IMR-90 (cell line): ENCODE data around the gene GLP2R. TPM values are rescaled to one million over a fixed set of nuclear protein-coding genes. Genes with fewer than 3 reads are reported as not detected.

ENCODE experiments used
- ATAC-seq: fragments of 200-7000 bp; cut with Tn5 transposase; 2 replicates; pipeline ENCODE4 v1.9.1; 2020; ENCODE audit warnings: low read depth, mild to moderate bottlenecking, moderate library complexity
- BruUV-seq: library from RNA; stranded (reverse); fragments of 400-500 nt; replicated peaks from 2 replicates; lab custom pipeline; 2021; lab: Mats Ljungman, UMichigan
- CTCF ChIA-PET: fragments of 300-600 bp; formaldehyde crosslinking; extraction: SDS; loops from one replicate; lab custom pipeline; 2021; ENCODE audit warnings: antibody characterized with exemption; lab: Yijun Ruan, JAX
- POLR2A ChIA-PET: fragments of 300-600 bp; sonication (Branson Sonifier 250); formaldehyde crosslinking; loops from one replicate; lab custom pipeline; 2022; ENCODE audit warnings: antibody characterized with exemption; ENCODE audit not compliant: unreplicated experiment; lab: Charles Lee
- DNase-seq: peaks from one replicate; pipeline ENCODE4 v3.0.0; 2013
- H2AFZ ChIP-seq: replicated peaks from 2 replicates; pipeline ENCODE3; 2013; ENCODE audit warnings: low read length, mild to moderate bottlenecking; ENCODE audit not compliant: poor library complexity
- H2AK5ac ChIP-seq: 2 replicates; pipeline ENCODE4 v1.6.1; 2013; ENCODE audit warnings: low read depth, low read length, inconsistent platforms
- H2AK9ac ChIP-seq: replicated peaks from 2 replicates; pipeline ENCODE3; 2013; ENCODE audit warnings: mild to moderate bottlenecking, low read depth, low read length, moderate library complexity; ENCODE audit not compliant: poor library complexity
- H2BK120ac ChIP-seq: 2 replicates; pipeline ENCODE4 v1.6.1; 2013; ENCODE audit warnings: low read depth, low read length, inconsistent platforms
- H2BK15ac ChIP-seq: 3 replicates; pipeline ENCODE4 v1.6.1; 2013; ENCODE audit warnings: low read depth, low read length, inconsistent platforms
- H2BK20ac ChIP-seq: 2 replicates; pipeline ENCODE4 v1.6.1; 2013; ENCODE audit warnings: low read depth, mild to moderate bottlenecking, inconsistent platforms, low read length, moderate library complexity
- H2BK5ac ChIP-seq: 2 replicates; pipeline ENCODE4 v1.6.1; 2013; ENCODE audit warnings: mild to moderate bottlenecking, low read depth, low read length, inconsistent platforms; ENCODE audit not compliant: poor library complexity, severe bottlenecking
- H3K14ac ChIP-seq: replicated peaks from 2 replicates; pipeline ENCODE4 v1.6.1; 2013; ENCODE audit warnings: low read depth, low read length, inconsistent platforms
- H3K18ac ChIP-seq: 2 replicates; pipeline ENCODE4 v1.6.1; 2013; ENCODE audit warnings: low read depth, low read length, control low read depth
- H3K23ac ChIP-seq: 2 replicates; pipeline ENCODE4 v1.6.1; 2013; ENCODE audit warnings: low read depth, low read length, inconsistent platforms
- H3K27ac ChIP-seq: 2 replicates; pipeline ENCODE4 v1.5.1; 2013; ENCODE audit warnings: mild to moderate bottlenecking, control low read depth, low read length; ENCODE audit not compliant: insufficient read depth
- H3K27me3 ChIP-seq: 2 replicates; pipeline ENCODE4 v1.6.1; 2013; ENCODE audit warnings: low read length; ENCODE audit not compliant: control insufficient read depth, insufficient read depth
- H3K36me3 ChIP-seq: 2 replicates; pipeline ENCODE4 v1.6.1; 2013; ENCODE audit warnings: low read length, mixed read lengths; ENCODE audit not compliant: control insufficient read depth, insufficient read depth
- H3K4ac ChIP-seq: 2 replicates; pipeline ENCODE4 v1.6.1; 2013; ENCODE audit warnings: low read depth, low read length, inconsistent platforms
- H3K4me1 ChIP-seq: 2 replicates; pipeline ENCODE4 v1.6.1; 2013; ENCODE audit warnings: low read length, mixed read lengths; ENCODE audit not compliant: control insufficient read depth, insufficient read depth
- H3K4me2 ChIP-seq: 2 replicates; pipeline ENCODE4 v1.6.1; 2013; ENCODE audit warnings: low read depth, mild to moderate bottlenecking, control low read depth, low read length, moderate library complexity
- H3K4me3 ChIP-seq: 2 replicates; pipeline ENCODE4 v1.5.1; 2013; ENCODE audit warnings: low read depth, mild to moderate bottlenecking, control low read depth, low read length, moderate library complexity; ENCODE audit not compliant: insufficient read depth
- H3K56ac ChIP-seq: 2 replicates; pipeline ENCODE4 v1.6.1; 2013; ENCODE audit warnings: low read length, inconsistent platforms; ENCODE audit not compliant: insufficient read depth; ENCODE audit errors: extremely low read depth
- H3K79me1 ChIP-seq, 2 experiments: 2 replicates each; pipeline ENCODE4 v1.6.1; 2013; ENCODE audit warnings: low read length in 2 of 2, inconsistent platforms in 1 of 2, low read depth in 1 of 2
- H3K9ac ChIP-seq: 2 replicates; pipeline ENCODE4 v1.6.1; 2013; ENCODE audit warnings: low read depth, low read length, control low read depth
- H3K9me1 ChIP-seq: 2 replicates; pipeline ENCODE4 v1.6.1; 2013; ENCODE audit warnings: low read length, inconsistent platforms; ENCODE audit not compliant: insufficient read depth
- H3K9me3 ChIP-seq: 2 replicates; pipeline ENCODE4 v1.6.1; 2013; ENCODE audit warnings: low read length; ENCODE audit not compliant: control insufficient read depth, insufficient read depth
- H4K20me1 ChIP-seq: 2 replicates; pipeline ENCODE4 v1.6.1; 2013; ENCODE audit warnings: low read length, inconsistent platforms; ENCODE audit not compliant: insufficient read depth
- H4K5ac ChIP-seq: 2 replicates; pipeline ENCODE4 v1.6.1; 2013; ENCODE audit warnings: mild to moderate bottlenecking, low read depth, low read length, control low read depth
- H4K8ac ChIP-seq, 2 experiments: 2 replicates each; pipeline ENCODE4 v1.6.1; 2013; ENCODE audit warnings: low read depth in 2 of 2, low read length in 2 of 2, control low read depth in 1 of 2, inconsistent platforms in 1 of 2
- H4K91ac ChIP-seq: 2 replicates; pipeline ENCODE4 v1.6.1; 2013; ENCODE audit warnings: low read depth, low read length, inconsistent platforms; ENCODE audit not compliant: insufficient read depth
- CEBPB ChIP-seq: IDR thresholded peaks from 2 replicates; pipeline ENCODE4 v1.6.1; 2012; ENCODE audit warnings: low read depth, low read length, improper control_type of control experiment
- CHD1 ChIP-seq: IDR thresholded peaks from 2 replicates; pipeline ENCODE4 v1.6.1; 2012; ENCODE audit warnings: low read depth, low read length, improper control_type of control experiment
- MAZ ChIP-seq: IDR thresholded peaks from 2 replicates; pipeline ENCODE4 v1.6.1; 2012; ENCODE audit warnings: low read depth, mild to moderate bottlenecking, low read length, improper control_type of control experiment, moderate library complexity, borderline replicate concordance
- MXI1 ChIP-seq: IDR thresholded peaks from 2 replicates; pipeline ENCODE4 v1.6.1; 2012; ENCODE audit warnings: low read depth, mild to moderate bottlenecking, low read length, moderate library complexity, borderline replicate concordance
- NFE2L2 ChIP-seq: fragments of 150-350 bp; IDR thresholded peaks from 2 replicates; pipeline ENCODE4 v1.6.1; 2016; ENCODE audit warnings: low read depth, mild to moderate bottlenecking, low read length
- POLR2A ChIP-seq: IDR thresholded peaks from 2 replicates; pipeline ENCODE4 v1.6.1; 2012; ENCODE audit warnings: mild to moderate bottlenecking, low read depth, low read length
- WGBS, 2 experiments: methylation state at CpG; one replicate each; pipeline versions ENCODE4 v1.1.5 to v1.1.7; 2013; ENCODE audit warnings: missing lambda C conversion rate in 2 of 2; ENCODE audit not compliant: insufficient read length in 1 of 2; ENCODE audit errors: extremely low coverage in 2 of 2; 5-methylcytosine and 5-hydroxymethylcytosine counted together
- dilution Hi-C: fragments of 300-500 bp; cut with HindIII; formaldehyde crosslinking; loops from one replicate; pipeline ENCODE4 v1.14.3; 2018; ENCODE audit warnings: low sequenced_read_pairs; ENCODE audit not compliant: unreplicated experiment
- in situ Hi-C: fragments of 300-500 bp; cut with MboI; formaldehyde crosslinking; loops from 3 replicates; pipeline ENCODE4 v1.14.3; 2019; ENCODE audit warnings: low sequenced_read_pairs, inconsistent platforms, mixed read lengths
- intact Hi-C: fragments of 100-400 bp; cut with micrococcal nuclease; formaldehyde crosslinking; loops from 2 replicates; pipeline ENCODE4 v1.10.0; 2022
- polyA plus RNA-seq, 3 experiments: library from polyadenylated mRNA; depleted of rRNA; stranded (reverse); fragments of >200 nt; gene quantifications; 2 replicates each; pipeline ENCODE4 v1.2.3, GENCODE V29; 2012; ENCODE audit warnings: low replicate concordance in 1 of 3
- total RNA-seq: library from RNA; depleted of rRNA; stranded (reverse); fragments of >200 nt; gene quantifications from 2 replicates; pipeline ENCODE4 v1.2.3, GENCODE V29; 2012
- TF ChIP-seq, protein P1 (sequence below): fragments of 150-350 bp; IDR thresholded peaks from 2 replicates; pipeline ENCODE4 v1.6.1; 2016; ENCODE audit warnings: low read depth, mild to moderate bottlenecking, low read length, moderate library complexity, borderline replicate concordance

The GLP2R gene
- total and polyA plus RNA-seq, 2 of the 4 experiments (the other 2 are of a cell fraction) = 0.07 TPM; not detected in 1

GRCh38 chr17:9880582-9880999 lies 54.9 kb downstream of the GLP2R start:
- TF ChIP-seq MXI1 (no peak), POLR2A (no peak), NFE2L2 (no peak), CEBPB (no peak), MAZ (no peak), CHD1 (no peak)
- TF ChIP-seq, protein P1, sequence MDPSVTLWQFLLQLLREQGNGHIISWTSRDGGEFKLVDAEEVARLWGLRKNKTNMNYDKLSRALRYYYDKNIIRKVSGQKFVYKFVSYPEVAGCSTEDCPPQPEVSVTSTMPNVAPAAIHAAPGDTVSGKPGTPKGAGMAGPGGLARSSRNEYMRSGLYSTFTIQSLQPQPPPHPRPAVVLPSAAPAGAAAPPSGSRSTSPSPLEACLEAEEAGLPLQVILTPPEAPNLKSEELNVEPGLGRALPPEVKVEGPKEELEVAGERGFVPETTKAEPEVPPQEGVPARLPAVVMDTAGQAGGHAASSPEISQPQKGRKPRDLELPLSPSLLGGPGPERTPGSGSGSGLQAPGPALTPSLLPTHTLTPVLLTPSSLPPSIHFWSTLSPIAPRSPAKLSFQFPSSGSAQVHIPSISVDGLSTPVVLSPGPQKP = no peak
- no peak overlapping the region for H2BK15ac ChIP-seq
- in situ Hi-C loops (no loop called here), dilution Hi-C loops (no loop called here), intact Hi-C loops (no loop called here)
- no peak overlapping the region for H3K14ac ChIP-seq
- CTCF ChIA-PET = no interaction called here
- no peak overlapping the region for H3K4me3 ChIP-seq
- no peak overlapping the region for H3K4ac ChIP-seq
- 80% methylated on average over 1 of the region's 3 CpGs; no CpG with 5 or more reads in 1 of the 2 experiments for WGBS, 2 experiments
- no peaks in the 10 kb centered on the region for H4K20me1 ChIP-seq
- no peak overlapping the region for H2AFZ ChIP-seq
- ATAC-seq (no peak), DNase-seq (no peak)
- H3K9me1 ChIP-seq = no peaks in the 10 kb centered on the region
- H4K5ac ChIP-seq = no peak overlapping the region
- no peak overlapping the region for H3K23ac ChIP-seq
- no peak overlapping the region for H2AK5ac ChIP-seq
- H2BK5ac ChIP-seq = no peak overlapping the region
- no peak overlapping the region for H4K8ac ChIP-seq
- H3K79me1 ChIP-seq = no peaks in the 10 kb centered on the region
- no peak overlapping the region for H2AK9ac ChIP-seq
- H3K36me3 ChIP-seq = no peaks in the 10 kb centered on the region
- H3K4me1 ChIP-seq = no peaks in the 10 kb centered on the region; the same call in 1 of the 2 replicates
- H3K9me3 ChIP-seq = peaks cover 9% of the 10 kb centered on the region
- H3K18ac ChIP-seq = no peak overlapping the region
- H2BK20ac ChIP-seq = no peak overlapping the region
- no peak overlapping the region for H3K4me2 ChIP-seq
- no TSS peak for BruUV-seq
- POLR2A ChIA-PET = no interaction called here
- H3K27ac ChIP-seq = no peak overlapping the region
- H2BK120ac ChIP-seq = no peak overlapping the region
- no peaks in the 10 kb centered on the region for H3K27me3 ChIP-seq
- H4K91ac ChIP-seq = no peak overlapping the region
- no peak overlapping the region for H3K9ac ChIP-seq
- no peak overlapping the region for H3K56ac ChIP-seq
